ELF-1 (cell line): ENCODE data around the gene YY1.
"Not testable (repeated sequence)": the region's sequence is repeated elsewhere in the genome, so short reads cannot be mapped to it uniquely, and the experiment has no call there.

Experiments used
- DNase-seq: peaks from one replicate; pipeline ENCODE4 v3.0.0-alpha.2; 2016; ENCODE audit warnings: low read depth, low spot score

Gene YY1

DNA sequence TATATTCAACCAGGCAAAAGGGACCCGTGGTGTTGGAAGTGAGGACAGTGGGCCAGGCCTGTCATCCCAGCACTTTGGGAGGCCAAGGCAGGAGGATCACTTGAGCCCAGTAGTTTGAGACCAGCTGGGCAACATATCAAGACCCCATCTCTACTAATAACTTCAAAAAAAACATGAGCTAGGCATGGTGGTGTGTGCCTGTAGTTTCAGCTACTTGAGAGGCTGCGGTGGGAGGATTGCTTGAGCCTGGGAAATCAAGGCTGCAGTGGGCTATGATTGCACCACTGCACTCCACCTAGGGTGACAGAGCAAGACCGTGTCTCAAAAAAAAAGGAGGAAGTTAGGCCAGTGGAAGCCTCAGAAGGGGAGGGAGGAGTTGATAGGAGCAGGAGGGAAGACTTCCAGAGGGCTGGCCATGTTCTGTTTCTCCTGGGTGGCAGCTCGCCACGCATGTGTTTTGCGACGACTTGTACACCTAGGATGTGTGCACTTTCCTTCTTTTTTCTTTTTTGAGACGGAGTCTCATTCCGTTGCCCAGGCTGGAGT, 57.2 kb downstream of the YY1 start:
- no peak for DNase-seq

- DNase-seq, result not testable (repeated sequence)
Measured at GRCh38 chr14:100296729-100297128, 57.8 kb downstream of the YY1 start.

DNA sequence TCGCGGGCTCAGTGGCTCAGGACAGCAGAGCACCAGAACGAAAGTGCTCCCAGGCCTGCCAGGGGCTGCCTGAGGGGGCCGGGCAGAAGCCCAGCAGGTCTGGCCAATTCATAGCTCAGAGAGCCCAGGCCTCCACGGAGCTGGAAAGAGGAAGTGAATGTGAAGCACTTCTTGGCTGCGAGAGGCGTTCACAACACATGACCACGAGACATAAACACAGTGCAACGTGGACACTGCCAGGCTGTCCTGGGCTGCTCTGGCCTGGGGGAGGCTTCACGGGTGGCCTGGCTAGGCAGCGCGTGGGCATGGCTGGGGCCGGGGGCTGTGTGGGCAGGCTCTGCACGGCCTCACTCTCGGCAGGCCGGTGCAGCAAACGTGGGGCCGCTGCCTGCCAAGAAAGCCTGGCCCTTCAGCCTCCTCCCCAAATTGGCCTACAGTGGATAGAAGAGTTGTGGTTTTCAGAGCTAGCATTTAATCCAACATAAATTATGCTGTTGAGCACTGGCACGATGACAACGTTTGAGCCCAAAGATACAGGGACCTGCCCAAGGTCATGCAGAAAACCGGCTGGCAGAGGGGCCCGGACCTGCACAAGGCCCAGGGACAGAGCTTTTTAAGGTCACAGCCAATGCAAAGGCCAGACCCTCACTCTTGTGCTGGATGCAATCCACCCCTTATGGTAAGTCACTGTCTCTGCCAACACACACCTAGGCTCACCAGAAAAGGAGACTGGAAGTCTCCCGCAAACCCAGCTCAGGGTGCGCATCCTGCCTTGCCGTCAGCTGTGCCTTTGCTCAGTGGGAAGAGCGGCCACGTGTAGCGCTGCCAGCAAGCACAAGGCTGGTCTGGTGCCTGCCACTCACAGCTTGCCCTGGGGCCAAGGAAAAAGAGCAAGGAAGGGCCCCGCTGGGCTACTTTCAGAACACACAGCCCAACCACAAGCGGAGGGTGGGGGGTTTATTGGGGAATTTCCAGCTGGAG, 58.7 kb downstream of the YY1 start:
- DNase-seq, result peak; percentile 73

DNA sequence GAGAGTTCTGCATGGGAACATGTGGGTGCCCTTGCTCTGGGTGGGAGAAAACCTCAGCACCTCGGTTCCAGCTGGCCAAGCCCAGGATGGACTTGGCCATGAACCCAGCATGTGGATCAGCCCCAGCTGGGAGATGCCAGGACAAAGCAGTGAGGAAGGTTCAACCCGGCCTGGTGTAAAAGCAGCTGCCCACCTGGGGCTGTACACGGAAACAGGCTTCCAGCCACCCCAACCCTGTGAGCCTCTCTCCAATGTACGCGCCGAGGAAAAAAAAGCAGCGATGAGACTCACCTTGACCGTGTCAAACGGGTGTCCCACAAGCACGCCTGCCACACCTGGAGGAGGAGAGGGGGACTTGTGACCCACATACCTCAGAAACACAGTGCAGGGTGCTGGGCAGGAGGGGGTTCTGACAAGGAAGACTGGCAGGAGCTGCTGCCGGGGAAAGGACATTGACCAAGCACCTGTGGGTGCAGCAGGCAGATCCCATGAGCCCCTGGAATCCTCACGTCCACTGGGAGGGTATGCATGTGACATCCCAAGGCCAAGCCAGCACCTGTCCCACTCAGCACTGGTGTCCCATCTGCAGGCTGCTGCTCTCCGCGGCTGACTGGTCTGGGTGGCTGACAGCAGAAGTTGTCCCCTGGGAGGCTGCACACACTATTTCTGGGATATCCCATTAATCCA, 59.8 kb downstream of the YY1 start:
- DNase-seq, result no peak

DNA sequence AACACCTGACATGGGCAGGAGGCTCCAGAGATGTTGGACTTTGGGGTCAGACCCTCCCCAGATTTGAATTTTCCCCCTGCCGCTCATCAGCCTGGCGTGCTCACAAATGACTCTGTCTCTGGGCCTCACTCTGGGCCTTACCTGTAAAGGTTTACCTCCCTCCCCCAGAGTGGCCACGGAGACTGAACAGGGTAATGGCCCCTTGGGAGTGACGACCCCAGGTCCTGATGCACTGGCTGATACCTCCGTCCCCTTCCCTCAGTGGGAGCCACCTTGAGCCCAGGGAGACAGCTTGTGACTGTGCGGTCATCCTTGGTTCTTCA, 60.3 kb downstream of the YY1 start:
- DNase-seq, result no peak

DNA sequence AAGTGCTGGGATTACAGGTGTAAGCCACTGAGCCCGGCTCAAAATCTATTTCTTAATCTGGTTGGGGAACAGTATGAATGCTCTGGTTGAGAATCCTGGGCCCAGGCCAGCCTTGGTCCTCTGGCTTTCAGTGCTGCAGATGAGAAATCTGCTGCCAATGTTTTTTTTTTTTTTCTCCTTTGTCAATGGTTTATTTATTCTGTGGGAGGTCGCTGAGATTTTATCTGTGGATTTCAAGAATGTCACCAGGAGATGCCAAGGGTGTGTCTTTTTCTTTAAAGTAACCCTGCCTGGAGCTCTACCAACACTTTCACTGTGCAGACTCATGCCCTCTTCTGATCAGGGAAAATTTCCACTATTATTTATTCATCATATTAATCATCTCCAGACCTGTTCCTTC, 63.7 kb downstream of the YY1 start:
- DNase-seq, result no peak

GRCh38 chr14:100303179-100303578, 64.2 kb downstream of the YY1 start:
- DNase-seq, result no peak

DNA sequence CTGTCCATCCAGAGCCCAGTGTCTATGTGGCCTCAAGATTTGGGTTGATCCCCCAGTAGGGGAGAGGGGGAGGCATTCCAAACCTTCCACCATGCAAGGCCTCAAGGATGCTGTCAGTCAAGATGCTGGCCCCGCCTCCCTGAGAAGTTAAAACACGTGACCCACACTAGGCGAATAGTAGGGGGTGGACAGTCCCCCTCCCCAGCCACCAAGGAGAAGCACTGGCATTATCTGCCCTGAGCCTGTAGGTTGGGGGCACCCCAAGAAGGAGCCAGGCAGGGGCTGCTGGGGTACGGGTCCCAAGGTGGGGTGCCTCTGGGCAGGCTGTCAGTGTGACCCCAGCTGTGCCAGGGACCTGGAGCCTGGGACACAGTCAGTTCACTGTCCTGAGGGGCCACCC, 65.0 kb downstream of the YY1 start:
- peak; percentile 45 for DNase-seq

DNA sequence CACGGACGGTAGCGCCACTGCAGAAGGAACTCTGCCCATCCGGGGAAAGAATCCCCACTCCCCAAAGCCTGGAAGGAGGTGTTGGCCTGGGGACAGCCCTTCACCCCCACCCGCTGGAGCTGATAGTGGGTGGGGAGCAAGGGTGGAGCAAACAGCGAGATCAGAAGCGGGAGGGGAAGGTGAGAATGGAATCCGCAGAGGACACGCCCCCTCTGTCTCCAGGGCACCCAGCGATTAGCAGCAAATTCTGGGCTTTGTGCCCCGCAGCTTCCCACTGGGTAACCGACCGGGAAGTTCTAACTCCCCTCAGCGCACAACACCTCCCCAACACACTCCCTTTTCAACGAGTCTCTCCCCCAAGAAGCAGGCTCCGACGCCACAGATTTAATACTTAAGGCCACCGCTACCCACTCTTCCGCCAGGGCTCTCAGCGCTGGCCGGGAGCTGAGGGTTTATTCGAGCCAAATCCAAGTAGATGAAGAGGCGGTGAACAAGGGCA, 65.9 kb downstream of the YY1 start:
- peak; percentile 84 for DNase-seq

GRCh38 chr14:100305324-100306100, 66.6 kb downstream of the YY1 start:
- no peak for DNase-seq

GRCh38 chr14:100306101-100306997, 67.4 kb downstream of the YY1 start, which contains the start of gene SLC25A29:
Gene SLC25A29 (minus strand): TSS chr14:100306444. CDS start chr14:100306232, 212 bp downstream.
- peak; percentile 85 for DNase-seq

DNA sequence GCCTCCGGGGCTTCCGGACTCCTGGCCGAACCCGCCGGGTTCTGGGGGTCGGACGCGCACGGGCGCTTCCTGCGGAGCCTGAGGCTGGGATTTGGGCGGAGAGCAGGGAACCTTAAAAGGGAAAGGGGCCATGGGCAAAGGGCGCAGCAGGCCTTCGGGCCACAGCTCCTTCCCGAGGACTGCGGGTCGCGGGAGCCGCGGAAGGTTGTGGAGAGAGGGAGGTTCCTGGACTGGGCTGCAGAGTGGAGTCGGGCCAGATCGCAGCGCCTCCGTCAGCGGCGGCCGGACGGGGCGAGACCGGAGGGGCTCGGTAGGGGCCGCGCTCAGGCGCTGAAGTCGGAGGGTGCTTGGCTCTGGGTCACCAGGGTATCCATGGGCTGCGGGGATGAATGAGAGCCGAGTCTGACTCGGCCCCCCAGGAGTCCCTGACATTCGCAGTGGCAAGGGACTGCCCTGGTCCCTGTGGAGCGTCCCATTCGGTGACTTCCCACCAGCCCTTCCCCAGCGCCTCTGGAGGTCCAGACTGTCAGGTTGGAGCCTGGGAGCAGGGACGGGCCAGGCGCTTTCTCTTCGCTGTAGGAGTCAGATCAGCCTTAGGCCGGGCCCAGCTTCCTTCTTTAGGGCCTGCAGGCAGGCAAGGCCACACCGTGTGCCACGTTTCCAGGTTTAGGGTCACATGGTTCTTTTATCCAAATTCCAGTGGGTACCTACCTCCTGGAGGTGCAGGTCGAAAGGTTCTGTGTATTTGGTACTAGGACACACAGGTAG, 68.2 kb downstream of the YY1 start:
- peak; percentile 65 for DNase-seq

DNA sequence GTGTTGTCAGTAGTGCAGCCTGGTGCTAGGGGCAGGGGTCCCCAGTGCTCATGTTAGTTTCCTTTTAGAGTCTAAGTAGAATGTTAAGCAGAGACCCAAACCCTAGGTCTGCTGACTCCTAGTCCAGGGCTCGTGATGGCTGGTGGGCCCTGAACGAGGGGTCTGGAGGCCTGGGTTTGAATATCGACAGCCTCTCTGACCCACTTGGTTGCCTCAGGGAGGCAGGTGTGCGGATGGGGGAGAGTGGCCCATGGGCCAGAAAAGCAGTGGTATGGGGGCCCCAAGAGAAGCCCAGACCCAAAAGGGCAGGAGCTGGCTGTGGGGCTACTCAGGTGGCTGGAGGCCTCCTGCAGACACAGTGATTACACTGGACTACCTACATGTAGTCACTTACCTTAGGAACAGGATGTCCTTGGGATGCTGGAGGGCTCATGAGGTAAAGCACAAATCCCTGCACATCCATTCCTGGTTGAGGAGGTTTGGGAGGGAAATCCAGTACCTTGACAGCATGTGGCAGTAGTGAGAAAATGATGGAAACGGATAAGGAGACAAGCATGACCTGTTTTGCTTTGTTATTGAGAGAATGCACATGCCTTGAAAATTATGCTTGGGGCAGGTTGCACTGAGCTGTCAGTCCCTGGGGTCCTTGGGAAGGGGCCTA, 69.0 kb downstream of the YY1 start:
- DNase-seq, result no peak

DNA sequence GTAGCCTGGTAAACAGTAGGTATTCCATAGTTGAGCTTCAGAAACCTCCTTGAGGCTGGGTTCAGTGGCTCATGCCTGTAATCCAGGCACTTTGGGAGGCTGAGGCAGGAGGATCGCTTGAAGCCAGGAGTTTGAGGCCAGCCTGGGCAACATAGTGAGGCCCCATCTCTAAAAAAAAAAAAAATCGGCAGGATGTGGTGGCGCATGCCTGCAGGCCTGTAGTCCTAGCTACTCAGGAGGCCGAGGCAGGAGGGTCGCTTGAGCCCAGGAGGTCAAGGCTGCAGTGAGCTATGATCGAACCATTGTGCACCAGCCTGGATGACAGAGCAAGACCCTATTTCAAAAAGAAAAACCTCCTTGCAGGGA, 69.5 kb downstream of the YY1 start:
- not testable (repeated sequence) for DNase-seq

GRCh38 chr14:100309028-100309737, 70.2 kb downstream of the YY1 start:
- no peak for DNase-seq

- peak; percentile 69 for DNase-seq
Measured at GRCh38 chr14:100312110-100312876, 73.3 kb downstream of the YY1 start.

DNA sequence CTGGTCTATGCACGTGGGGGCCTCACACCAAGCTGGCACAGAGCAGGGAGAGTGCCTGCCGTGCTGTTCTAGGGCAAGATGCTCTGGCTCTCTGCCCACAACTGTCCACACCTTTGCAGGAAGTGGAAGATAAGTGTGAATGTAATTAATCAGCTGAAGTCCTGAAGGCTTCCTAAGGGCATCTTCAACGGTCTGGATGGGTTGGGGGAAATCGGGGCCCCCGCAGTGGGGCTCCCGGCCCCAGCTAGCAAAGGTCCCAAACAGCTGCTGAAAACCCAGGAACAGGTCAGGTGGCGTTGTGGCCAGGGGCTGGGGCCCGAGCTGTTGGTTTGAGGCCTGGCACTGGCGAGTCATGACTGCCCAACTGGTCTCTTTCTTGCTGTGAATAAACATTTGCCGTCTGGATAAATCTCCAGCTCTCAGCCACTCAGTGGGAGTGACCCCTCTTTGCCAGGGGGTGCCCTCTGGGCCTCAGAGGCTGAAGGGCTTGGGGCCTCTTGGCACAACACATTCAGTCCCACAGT, 74.0 kb downstream of the YY1 start:
- DNase-seq, result no peak
